Hypothalamus (tissue), 51 donors: ENCODE measurements around the gene LBR.

ENCODE experiments used
- DNase-seq, 51 donors: peaks; one replicate each; lab custom pipeline; 2025; lab: John Stamatoyannopoulos, UW

Gene LBR

DNA sequence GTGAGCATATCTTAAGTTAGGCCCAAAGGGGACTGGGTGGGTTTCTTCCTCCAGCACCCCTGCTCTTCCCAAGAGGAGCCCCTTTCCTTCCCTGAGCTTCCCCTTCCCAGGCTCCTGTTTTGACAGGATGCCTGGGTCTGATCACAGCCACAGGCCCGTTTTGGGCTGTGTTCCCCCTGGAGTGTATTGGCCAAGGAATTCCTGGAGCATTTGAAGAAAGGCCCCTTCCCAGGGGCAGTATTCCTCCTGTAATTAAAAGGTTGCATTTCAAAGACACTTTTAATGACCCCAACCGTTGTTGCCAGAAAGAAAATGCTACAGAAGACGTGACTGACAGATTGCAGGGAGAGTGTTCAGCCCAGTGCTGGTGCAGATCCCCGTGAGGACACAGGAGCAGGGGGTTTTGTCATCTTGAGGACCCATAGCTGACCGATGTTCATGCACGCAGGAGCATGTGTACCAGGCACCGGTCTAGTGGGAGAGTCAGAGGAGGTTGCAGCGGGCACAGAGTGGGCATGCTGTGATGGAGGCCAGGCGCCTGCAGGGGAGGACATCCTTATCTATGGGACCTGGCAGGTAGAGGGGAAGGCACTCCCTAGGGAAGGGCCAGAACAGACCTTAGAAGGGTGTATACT, 19.3 kb upstream of the LBR start:
- DNase-seq = peak in 1 of 51 donors; percentile 35

DNA sequence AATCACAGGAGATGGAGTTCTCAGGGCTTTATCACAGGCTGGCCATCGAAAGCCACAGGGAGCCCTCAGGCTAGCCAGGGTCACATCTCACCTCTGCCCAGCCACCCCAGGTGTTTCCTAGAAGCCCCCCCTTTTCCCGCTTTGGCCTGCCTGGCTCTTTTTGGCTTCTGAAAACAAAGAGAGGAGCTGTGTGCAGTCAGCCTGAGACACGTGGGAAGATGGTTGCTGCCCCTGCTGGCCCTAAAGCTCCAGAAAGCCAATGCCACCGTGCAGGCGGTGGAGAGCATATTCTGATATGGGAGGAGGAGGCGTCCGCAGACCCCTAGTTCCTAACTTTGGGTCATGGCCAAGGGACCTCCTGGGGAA, 18.7 kb upstream of the LBR start:
- DNase-seq = no peak

DNA sequence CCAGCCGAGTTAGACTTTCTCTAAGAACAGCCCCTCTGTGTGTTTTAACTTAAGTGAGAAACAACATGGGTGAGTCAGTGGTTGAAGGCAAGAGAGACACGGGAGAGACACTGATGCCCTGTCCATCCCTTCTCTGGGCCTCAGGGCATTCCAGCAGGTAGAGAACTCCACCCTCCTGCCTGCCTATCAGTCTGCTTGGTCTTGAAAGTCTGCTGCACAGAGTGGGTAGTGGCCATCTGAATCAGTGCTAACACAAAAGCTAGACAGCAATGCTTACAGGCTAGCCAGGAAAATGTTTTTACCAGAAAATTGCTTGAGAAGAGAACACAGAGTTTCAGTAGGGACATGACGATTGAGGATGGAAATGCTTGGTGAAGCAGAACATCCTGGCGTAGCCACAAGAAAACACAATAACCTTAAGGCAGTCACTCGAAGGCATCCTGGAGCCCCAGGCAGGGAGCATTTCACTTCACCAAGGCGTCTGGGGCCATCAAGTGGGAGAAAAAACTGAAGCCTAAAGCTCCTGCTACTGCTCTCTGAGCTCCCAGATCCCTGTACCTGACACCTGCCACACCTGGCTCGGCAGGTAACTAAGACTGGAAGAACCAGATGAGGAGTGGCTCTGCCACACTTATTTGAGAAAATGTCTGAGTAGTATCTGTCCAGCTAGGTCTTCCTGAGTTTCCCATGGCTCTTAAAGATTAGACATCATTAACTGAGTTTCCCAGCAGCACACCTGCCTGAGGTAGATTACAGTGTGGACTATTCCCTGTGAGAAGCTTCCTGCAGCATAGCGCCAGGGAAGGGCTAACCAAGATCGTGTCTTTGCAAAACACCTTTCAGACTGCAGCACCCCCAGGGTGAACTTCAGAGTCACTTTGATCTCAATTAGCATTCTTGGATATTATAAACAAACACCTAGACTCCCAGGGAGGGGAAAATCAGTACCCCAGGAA, 18.1 kb upstream of the LBR start:
- DNase-seq = no peak

DNA sequence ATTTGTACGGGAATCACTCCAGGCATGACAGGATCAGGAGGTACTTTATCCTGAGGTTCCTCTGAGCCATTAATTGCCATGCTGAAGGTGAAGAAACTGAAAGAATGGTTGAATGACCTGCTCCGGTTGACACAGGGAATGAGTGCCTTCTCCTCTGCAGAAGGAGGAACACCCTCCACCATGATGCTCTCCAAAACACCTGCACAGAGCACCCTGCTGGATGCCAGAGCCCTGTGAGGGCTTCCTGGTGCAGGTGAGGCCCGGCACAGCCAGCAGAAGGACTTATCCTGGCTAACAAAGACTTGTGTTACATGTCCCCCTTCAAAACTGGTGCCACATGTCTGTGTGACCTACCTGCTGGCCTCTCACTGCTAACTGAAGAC, 14.3 kb upstream of the LBR start:
- no peak for DNase-seq

DNA sequence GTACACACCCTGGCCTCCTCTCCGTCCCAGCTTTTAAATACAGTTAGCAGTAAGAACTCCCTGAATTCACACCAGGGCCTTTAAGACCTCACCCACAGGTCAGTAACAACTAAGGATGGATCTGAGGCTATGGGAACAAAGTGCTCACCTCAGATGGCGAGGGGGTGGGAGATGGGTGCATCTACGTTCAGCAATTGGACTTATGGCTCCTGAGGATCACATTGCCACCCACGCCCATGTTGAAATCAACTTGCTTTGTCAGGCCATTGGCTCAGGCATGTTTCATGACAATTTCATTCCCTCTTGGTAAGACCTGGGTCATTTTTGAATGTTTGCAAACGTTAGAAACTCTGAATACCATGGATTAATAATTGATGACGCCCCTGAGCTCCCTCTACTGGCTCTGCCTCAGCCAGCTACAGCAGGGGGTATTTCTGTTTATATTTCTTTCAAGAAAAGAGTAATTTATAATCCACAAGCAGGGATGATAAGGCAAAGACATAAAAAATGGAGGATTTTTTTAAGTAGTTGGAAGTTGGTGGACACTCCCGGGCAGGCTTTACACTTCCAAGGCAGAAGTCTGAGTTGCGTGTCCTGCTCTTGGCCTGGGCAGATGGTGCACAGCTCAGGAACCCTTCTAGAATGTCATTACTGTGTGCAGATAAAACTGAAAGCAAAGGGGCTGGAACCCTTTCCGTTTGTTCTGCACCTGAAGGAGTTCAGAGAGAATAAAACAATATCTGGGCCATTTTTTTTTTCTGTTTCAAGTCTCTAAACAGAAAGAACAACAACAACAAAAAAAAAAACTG, 13.7 kb upstream of the LBR start:
- DNase-seq = no peak

DNA sequence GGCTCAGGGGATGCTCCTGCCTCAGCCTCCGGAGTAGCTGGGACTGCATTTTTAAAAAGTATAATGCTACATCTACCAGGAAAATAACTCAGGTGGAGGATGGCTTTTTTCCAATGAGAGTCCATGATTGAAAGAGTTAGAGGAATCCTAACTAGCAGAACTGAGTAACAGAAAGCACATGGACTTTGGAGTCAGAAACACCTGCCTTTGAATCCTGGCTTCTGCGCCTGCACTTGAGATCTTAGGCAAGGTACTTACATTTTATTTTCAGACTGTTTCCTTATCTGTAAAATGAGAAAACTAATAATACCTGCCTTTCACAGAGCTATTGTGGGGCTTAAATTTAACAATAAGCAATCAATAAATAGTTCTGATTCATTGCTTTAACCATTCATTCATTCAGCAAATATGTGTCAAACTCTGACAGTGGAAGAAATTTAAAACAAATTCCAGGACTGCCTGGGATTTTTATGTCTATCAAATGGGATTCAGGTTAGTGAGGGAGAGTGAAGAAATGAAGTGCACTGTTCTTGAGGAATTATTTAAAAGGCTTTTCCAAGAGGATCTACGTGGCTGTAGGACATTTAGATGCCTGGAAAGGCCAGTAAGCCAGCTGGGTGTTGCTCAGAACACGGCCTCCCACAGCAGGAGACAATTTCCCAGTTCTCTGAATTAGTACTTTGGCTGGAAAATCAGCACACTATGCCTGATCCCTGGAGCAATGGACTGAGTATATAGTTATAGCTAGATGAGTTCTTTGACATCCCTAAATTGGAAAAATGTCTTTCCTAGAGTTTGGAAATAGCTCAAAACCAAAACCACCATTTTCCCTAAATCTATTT, 12.8 kb upstream of the LBR start:
- DNase-seq = no peak

DNA sequence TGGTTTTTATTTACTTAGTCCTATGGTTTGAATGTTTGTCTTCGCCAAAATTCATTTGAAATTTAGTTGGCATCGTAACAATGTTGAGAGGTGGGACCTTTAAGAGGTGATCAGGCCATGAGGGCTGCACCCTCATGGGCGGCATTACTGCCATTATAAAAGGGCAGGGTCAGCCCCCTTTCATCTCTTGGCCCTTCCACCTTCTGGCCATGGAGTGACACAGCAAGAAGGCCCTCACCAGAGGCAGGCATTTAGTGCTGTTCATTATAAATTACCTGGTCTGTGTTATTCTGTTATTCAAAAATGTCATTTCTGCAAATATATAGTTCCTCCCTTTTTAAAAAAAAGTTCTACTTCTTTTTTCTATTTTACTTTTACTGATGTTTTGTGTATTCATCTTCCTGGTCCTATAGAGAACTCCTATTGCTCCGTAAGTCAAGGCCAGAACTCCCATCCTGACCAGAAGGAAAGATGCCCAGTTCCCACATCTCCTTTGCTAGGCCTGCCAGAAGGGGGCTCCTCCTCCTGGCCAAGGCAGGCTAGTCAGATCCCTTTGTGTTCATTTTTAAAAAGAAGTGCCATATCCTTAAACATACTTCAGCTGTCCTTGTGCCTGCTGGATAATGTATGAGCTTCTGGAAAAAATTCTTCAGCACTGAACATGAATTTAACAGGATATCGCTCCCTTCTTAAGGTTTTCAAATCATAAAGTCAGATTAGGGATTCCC, 10.0 kb upstream of the LBR start:
- DNase-seq = no peak

DNA sequence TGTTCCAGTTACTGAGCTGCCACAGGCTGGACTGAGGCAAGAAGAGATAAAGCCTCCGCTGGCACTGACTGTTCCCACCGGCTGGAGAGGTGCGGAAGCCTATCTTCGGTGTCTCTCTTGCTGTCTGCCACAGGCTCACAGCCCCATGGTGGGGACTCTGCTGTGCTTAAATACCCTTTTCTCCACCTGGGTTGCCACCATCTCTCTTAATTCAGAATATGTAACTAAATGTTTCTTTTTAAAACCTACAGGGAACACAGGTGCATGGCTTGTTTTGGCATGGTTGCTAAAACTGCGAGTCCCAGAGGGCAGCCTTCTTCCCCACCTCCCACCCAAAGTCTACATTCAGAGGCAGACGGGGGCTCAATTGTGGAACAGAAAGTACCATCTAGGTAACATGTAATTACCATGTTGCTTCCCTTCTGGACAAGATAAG, 8.1 kb upstream of the LBR start:
- no peak for DNase-seq

DNA sequence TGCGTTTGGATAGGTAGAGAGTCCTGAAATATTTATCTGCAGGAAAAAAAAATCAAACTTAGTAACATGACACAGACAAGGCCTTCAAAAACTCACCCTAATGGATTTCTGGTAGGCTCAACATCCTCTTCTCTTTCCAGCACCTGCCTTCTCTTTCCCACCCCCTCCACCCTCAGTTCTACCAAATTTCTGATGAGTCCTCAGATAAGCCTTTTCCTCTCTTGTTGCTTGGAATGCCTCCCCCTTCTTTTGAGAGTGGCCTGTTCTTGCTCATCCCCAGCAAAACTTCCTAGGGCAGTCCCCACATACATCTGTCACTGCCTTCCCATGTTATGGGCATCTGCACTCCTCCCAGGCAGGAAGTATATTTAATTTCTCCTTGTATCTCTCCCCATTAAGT, 7.6 kb upstream of the LBR start:
- DNase-seq = no peak

DNA sequence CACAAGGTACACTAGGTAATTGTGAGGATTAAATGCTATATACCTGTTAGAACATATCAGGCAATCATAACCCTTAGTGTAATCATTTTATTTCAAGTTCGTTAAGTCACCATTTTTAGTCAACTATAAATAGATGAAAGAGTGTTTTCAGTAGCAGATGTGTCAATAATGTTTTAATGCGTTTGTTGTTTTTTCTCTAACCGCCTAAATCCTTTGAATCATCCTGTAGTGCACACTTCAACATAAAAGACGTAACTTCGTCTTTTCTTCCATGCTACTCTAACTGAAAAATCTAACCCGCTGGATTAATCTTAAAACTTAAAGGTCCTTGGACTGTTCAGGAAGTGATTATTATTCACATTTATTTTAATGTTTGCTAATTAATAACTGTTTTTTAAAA, 7.2 kb upstream of the LBR start:
- no peak for DNase-seq

DNA sequence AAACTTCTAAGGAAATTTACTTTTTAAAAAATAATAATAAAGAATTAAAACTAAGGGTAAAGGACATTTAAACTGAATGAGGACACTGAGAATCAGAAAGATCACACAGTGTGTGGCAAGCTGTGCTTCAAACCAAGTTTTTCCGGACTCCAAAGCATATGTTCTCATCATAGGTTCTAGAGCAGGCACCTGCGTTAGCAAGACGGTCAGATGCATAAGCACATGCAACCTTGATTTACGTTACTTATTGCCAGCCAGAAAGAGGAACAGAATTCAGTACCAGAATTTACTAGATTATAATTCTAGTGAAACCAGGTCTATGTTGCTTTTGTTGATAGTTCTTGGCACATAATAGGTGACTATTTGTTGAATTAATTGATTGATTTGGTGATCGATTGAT, 6.2 kb upstream of the LBR start:
- DNase-seq = no peak

DNA sequence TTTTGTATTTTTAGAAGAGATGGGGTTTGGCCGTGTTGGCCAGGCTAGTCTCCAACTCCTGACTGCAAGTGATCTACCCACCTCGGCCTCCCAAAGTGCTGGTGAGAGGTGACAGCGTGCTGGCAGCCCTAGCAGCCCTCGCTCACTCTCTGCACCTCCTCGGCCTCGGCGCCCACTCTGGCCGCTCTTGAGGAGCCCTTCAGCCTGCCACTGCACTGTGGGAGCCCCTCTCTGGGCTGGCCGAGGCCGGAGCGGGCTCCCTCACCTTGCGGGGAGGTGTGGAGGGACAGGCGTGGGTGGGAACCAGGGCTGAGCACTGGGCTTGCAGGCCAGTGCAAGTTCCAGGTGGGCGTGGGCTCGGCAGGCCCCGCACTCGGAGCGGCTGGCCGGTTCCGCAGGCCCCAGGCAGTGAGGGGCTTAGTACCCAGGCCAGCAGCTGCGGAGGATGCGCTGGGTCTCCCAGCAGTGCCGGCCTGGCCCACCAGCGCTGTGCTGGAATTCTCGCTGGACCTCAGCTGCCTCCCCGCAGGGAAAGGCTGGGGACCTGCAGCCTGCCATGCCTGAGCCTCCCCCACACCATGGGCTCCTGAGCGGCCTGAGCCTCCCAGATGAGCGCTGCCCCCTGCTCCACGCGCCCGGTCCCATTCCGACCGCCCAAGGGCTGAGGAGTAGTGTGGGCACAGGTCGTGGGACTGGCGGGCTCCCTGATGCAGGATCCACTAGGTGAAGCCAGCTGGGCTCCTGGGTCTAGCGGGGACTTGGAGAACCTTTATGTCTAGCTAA, 3.4 kb upstream of the LBR start:
- no peak for DNase-seq

DNA sequence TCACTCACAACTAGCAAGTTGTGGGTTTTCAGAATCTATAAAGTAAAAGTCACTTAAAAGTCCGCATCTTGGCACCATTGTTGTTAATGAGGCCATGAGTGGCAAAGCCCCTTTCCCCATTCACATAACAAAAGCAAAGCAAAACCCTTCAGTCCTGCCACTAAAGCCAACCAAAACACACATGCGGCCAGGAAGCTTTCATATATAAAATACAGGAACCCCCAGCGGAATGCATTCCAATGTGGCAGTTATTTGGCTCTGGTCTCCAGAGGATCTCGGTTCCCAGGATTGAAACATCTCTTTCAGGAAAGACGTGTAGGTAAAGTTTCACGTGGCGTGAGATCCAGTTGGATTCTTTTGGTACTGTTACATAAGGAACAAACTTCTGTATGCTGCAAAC, 2.5 kb upstream of the LBR start:
- DNase-seq = no peak

DNA sequence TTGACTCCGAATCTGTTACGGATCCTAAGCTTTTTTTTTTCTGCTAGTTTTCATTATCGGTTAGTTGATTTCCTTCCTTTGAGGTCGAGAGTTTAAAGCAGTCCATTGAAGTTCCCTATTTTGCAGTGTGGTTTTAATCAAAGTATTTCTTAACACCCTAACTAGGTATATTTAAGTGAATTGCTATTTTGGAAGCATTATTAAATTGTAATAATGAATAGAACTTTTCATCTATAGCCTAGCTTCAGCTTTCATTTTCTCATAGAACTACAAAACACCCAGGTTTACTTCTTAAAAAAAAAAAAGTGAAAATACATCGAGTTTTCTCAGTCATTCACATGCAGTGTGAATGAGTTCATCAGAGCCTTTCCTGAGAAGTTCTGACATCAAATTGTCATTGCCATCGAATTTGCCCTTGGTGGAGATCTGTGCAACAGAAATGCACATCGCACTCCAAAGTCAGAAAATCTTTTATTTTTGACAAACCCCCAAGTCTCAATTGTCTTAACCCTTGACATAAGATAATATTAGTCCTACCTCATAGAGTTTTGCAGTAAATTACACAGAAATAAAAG, 1.1 kb upstream of the LBR start:
- DNase-seq = no peak

DNA sequence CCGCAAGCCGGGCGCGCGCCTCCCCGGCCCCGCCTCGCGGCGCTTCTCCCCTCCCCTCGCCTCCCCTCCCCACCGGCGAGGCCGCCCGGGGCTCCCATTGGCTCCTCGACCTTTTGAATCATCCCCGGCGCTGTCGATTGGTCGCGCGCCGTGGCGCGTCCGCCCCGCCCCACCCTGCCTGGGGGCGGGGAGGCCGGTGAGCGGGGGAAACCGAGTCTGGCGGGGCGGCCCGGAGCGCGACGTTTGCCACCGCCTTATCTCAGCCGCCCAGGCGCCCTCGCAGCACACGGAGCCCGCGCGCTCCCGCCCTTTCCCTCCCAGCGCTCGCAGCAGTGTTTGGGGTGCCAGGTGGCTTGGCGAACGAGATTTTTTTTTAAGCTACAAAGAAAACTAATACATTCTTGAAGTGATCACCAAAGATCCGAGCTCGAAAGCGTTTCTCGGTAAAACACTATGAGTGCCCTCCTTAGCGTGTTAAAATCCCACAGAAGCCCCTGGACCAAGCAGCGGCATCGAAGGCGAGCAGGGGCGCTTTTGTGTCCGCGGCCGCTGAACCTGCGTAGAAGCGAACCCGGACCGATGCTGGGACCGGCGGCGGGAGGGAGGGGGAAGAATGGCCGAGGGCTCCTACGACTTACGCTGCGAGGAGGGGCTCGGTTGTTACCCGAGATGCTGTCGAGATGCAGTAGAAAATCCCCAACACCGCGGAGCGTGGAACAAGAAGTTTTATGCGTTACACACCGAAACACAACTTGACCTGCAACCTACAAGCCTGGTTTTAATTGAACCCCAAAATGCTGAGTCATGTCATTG, 436 bp upstream of the LBR start:
- DNase-seq = peak; percentile 50 to 97 (median 92)

DNA sequence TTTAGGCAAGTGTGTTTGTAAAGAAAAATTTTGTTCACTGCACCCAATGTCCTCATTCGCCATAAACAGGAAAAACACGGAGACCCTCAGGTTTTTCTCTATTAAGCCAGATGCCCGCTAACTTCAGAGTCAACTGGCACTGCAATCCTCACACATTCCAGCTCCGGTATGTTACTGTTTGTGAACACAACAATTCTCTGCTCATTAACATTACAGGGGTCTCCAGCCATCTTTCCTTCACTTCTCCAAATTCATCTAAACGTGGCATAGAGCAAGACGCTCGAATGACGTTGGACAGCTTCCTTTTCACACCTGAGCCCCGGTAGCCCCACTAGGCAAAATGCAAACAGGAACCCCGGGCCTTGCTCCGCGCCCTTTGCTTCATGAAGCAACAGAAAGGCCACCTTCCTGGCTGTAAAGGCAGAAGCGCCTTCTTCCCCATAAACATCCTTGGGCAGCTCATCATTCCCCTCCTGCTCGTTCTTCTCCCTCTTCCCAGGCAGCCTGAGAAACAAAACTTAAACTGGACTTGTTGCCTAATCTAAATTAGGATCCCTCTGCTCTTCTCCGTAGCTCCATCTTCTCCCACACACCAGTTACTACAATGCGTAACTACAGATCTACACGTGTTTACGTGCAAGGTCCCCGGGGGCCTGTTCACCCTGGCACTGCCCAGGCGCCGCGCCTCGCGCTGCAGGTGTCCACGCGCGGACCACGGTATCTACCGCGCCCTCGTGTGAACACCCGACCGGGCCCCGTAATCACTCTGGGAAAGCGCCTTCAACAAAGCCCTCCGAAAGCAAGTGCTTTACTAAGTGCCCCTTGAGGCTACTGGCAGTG, 1.2 kb downstream of the LBR start:
- peak in 14 of 51 donors; percentile 16 to 60 (median 28) for DNase-seq
